GM12875 (cell line): ENCODE measurements around the gene AOX1.
"Not testable (repeated sequence)": the region's sequence is repeated elsewhere in the genome, so short reads cannot be mapped to it uniquely, and the experiment has no call there.

ENCODE experiments used
- H3K4me3 ChIP-seq: one replicate; pipeline ENCODE4 v1.5.1; 2011; ENCODE audit warnings: low read depth, low read length, control low read depth
- CTCF ChIP-seq: IDR thresholded peaks from 2 replicates; pipeline ENCODE4 v1.5.1; 2011; ENCODE audit warnings: low read depth, mild to moderate bottlenecking, control low read depth, inconsistent platforms, low read length, moderate library complexity, borderline replicate concordance; ENCODE audit not compliant: insufficient read depth

AOX1 gene

DNA sequence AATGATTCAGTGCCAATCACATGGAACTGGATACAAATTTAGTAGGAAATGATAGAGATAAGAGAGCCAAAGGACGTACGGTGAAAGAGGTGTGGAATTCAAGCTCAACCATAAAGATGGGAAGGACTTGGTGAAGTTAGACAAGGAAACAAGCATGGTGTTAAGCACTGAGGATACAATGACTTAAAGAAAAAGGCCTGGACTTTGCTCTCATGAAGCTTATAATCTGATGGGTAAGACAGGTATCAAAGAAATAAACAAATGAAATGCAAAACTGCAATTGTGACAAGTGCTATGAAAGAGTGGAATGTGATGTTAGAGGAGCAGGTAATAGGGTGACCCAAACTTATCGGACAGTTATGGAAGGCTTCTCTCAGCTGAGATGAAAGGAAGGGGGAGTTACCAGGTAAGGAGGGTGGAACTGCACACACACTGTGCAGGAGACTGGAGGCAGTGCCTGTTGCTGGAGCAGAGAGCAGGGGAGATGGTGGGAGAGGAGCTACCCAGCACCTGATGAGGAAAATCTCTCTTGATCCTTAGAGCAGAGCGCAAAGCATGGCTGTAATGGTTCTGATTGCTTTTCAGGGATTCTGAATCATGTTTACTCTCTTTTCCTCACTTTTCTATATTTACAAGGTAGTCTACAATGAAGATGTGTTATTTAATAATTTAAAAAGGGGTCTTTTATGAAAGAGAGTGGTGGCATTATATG is 118.3 kb downstream of the AOX1 start:
- no peak overlapping the region for H3K4me3 ChIP-seq
- TF ChIP-seq CTCF, result no peak

- no peak for TF ChIP-seq CTCF
- H3K4me3 ChIP-seq, result no peak overlapping the region
Observed at GRCh38 chr2:200705305-200706041, 119.7 kb downstream of the AOX1 start.

GRCh38 chr2:200708943-200709342 is 123.1 kb downstream of the AOX1 start:
- H3K4me3 ChIP-seq, result no peak overlapping the region
- no peak for TF ChIP-seq CTCF

GRCh38 chr2:200713003-200713703 is 127.3 kb downstream of the AOX1 start:
- peak; percentile 69 for TF ChIP-seq CTCF

GRCh38 chr2:200713704-200714064 is 127.9 kb downstream of the AOX1 start:
- no peak for TF ChIP-seq CTCF
- H3K4me3 ChIP-seq, result no peak overlapping the region

More at GRCh38 chr2:200713003-200713703, 127.3 kb downstream of the AOX1 start:
- no peak overlapping the region for H3K4me3 ChIP-seq

- H3K4me3 ChIP-seq, result not testable (repeated sequence)
Observed at GRCh38 chr2:200715014-200715413, 129.2 kb downstream of the AOX1 start.

DNA sequence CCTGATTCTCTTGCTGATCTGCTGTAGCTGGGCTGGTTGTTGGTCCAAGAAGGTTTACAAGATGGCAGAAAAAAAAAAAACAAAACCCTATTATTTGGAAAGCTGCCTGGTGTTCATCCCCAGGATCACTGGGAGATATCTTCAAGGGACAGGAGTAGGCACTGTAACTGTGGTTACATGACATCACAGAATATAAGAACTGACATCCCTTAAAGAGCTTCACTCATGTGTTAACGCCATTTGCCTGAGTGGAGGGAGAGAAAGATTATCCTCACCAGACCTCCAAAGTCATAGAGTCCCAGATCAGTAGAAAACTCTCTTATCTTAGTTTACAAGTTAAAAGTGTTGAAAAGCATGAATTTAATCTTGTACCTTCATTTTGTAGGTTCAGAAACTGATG is 130.6 kb downstream of the AOX1 start:
- no peak for TF ChIP-seq CTCF
- H3K4me3 ChIP-seq, result no peak overlapping the region
